NCI-H226 (cell line): ENCODE data around the gene SORCS2.
A peak's percentile ranks its signal among the peaks of the same experiment; 100 is the strongest.

Source experiments
- DNase-seq: peaks from one replicate; pipeline ENCODE4 v3.0.0-alpha.2; 2015

SORCS2 gene

DNA sequence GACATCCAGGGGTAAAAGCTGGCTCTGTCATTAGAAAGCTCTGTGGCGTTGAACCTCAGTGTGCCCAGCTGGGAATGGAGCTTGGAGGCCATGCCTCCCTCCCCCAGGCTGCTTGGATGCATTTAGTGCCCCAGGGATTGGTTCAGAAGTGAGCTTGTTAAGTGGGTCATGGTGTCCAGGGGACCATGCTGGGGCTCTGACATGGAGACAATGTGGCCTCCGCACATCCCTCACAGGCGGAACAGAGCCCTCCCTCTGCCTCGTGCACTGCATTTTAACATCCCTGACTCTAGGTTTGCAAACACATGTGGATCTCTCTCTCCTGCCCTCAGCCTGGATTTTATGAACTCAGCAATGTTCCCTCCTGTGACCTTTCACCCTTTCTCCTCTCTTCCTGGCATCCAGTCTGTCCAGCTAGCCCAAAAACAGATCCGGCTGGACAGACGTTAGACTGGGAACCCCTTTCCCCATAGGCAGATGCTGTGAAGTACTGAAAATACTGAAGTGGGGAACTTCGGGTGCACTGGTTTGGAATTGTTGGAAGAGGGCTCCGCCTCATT, 81.5 kb downstream of the SORCS2 start:
- DNase-seq: no peak

DNA sequence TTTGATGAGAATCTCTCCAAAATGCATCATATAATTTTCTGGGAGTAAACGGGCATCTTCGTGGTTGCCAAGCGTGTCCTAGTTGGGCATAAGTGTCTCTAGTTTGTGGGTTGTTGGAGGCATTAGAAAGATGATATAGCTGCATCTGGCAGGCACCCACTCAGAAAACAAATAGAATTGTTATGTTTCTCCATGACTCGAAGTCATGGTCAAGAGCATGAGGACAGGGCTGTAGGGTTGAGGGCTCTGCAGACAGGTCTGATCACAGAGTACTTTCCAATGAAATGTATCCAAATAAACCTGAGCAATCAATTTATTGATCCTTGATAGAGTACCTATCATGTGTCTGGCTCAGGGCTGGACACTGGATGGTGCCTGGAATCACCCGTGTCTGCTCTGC, 82.7 kb downstream of the SORCS2 start:
- no peak for DNase-seq

DNA sequence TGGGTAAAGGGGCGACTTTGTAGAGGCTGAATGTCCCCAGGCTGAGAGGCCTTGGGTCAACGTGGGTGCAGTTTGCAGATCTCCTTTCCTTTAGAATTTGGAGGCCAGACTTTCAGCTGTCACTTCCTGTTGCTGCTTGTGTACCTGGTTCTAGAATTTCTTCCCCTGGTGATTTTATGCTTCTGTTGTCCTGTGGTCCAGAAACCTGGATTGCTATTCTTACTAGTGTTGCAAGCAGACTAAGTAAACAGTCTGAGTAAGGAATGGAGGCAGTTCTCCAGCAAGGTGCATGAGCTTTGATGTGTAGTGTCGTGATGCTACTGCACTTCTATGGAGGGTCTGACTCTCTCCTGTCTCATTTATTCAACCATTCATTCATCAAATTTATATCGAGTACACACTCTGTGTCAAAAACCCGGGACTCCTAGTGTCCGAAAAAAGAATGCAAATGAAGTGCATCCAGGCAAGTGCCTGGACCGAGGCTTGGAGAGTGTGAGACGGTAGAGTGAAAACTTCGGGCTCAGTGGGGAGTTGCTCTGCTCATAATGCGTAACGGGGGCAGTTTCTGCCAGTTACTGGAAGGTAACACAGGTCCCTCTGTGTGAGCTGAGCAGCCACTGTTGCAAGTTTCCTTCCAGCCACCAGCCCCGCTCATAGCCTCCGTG, 83.3 kb downstream of the SORCS2 start:
- DNase-seq: no peak

DNA sequence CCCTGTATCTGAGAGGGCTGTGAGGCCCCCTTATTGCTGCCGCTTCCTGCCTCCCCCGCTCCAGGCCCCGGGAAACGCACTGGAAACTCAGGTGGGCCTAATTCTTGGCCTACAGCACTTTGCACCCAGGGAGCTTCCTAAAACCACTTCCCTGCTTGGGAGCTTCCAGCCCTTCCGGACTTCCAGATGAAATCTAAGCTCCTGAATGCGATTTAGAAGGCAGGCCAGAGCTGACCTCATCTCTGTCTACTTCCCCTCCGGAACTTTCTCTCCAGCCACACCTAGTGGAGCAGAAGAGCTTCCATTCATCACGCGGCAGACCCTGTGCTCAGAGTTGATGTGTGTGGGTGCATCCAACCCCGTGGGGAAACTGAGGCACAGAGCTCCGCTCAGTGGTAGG, 84.2 kb downstream of the SORCS2 start:
- no peak for DNase-seq

DNA sequence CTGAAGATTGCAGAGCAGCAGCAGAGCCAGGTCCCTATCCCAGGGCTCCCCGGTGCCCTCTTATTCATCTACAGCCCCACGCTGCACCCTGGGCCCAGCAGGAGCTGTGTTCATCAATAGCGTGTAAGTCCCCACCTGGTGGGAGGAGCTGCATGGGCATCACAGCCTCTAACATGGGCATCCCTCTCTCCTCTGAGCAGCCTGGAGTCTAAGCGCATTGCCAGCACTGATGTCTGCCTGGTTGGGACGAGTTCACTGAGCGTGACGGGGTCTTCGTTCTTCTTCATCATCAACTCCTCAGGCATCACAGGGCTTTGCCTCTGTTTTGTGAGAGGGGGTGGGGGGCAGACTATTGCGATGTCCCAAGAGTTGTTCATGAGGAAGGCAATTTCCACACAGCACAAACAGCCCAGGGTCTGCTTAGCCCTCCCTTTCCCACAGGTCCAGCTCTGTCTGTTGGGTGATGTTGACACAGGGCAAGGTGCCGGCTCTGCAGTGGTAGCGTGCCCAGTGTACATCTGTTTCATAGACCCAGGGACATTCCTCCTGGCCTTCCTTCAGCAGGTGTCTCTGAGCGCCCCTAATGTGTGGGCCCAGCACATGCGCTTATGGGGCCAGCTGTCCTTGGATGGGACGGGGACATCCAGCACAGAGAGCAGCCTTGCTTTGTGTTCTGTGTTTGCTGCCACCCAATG, 85.9 kb downstream of the SORCS2 start:
- DNase-seq: no peak

DNA sequence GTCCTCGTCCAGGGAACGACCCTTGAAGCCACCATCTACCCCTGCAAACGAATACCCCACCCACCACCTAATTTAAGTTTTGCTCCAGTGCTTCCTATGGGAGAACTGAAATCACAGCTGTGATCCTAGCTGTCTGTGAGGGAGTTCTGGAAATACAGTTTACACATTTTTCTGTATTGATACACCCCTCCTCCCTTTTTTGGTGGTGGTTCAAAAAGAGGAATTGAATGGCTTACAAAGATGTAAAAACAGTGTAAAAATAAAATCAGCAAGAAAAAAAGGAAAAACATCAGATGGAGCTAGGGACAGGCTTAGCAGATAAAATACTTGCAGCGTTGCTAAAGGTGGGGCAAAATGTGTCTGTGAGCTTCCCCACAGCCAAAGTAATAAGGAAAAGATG, 86.6 kb downstream of the SORCS2 start:
- no peak for DNase-seq

DNA sequence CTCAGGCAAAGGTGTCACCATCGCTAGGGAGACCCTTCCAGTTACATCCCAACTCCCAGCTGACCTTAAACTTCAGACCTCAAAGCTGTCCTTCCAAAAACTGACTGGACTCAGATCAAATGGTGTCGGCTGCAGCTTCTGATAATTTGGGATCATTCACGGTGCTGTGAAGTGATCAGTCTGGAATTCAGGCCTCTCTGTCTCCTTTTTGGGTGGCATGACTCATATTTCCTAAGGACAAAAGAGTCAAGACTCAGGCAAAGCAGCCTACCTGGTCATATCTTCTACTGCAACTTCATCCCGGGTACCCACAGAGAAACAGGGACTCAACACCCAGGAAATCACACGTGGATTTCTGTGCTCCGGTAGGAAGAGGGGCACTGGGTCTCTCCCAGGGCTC, 87.6 kb downstream of the SORCS2 start:
- no peak for DNase-seq

DNA sequence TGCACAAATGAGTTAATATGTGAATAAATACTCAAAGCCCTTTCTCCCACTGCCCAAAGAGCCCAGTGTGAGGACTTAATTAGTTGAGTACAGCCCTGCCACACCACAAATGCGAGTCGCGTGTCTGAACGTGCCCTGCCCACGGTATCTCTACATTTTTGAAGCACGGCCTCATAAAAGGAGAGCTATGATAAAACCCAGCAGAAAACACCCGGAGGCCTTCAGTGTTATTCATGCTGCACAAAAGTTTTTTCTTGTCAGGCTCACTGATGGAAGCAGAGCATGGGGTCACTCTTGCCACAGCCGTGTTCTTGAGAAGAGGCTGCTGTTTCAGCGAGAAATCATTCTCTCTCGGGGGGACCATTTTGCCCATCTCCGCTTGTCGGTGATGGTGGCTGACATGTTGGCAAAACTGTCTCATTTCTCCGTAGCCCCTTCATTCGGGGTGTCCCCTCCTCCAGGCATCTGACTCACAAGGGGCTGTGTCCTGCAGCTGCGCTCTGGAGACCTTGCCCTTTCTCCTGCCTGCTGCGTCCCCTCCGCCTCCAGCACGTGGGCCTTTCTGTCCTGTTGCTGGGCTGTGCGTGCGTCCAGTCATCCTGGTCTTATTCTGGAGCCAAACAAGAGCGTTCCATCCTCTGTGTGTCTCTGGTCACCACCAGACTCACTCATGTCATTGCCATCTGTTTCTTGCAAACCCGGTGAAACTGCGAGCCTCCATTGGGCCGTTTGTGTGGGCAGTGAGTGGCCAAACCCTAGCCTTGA, 88.8 kb downstream of the SORCS2 start:
- DNase-seq: peak; percentile 45

DNA sequence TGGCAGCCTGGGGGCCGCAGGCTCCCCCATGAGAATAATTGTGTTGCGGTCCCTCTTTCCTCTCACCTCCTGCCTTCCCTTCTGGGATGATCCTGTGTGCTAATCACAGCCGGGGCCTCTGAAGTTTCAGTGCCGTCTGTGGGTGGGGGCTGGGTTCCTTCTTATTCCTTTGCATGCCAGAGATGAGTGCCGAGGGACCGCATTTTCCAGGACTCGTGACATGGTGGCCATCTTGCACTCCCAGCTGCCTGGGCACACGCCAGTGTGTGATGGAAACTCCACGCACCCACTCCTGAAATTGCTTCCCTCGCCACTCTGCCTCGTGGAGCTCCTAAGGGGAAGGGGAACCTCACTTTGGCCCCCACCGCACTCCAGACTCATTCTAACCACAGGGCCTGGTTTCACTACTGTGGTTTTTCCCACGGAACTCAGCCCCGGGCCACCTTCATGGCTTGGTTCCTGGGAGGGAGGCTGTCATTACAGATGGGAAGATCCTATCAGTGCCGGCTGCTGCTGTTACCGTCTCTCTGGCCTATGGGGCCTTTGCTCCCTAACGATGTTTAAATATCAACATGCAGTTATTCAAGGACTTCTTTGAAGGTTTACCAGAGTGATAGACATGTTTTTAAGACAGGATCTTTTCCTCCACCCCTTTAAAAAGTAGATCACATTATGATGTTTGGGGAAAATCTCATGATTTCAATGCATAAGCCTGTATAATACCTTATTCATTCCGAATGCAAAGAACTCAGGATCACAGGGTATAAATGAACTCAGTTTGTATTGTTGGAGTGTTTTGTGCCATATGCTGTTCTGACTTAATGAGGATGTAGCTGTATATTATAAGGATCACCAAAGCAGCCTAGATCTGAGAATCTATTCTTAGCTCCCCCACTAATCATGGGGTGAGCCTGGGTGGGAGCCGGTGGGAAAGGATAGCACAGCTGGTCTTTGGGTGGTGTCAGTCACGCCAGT, 89.6 kb downstream of the SORCS2 start:
- DNase-seq: no peak

DNA sequence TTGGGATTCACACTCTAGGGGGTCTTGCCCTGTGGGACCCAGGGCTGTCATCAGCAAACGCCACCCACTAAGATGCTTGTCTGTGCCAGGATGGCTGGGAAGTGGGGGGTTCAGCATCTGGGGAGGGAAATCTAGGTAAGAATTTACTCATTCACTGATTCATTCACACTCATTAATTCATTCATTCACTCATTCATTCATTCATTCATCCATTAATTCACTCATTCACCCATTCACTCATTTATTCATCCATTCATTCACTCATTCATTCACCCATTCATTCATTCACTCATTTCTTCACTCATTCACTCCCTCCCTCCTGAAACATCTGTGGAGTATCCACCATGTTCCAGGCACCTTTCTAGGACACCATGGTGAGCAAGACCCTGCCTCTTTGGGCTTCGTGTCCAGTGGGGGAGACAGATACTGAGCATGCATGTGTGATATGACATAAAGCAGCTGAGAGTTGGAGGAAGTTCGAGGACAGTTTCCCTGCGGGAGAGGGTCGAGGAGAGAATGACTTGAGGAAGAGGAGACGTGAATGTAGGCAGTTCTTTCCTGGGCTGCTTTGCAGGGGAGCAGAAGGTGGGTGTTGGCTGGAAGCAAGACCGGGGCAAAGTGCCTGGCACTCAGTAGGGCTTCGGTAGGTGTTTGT, 90.6 kb downstream of the SORCS2 start:
- DNase-seq: no peak

DNA sequence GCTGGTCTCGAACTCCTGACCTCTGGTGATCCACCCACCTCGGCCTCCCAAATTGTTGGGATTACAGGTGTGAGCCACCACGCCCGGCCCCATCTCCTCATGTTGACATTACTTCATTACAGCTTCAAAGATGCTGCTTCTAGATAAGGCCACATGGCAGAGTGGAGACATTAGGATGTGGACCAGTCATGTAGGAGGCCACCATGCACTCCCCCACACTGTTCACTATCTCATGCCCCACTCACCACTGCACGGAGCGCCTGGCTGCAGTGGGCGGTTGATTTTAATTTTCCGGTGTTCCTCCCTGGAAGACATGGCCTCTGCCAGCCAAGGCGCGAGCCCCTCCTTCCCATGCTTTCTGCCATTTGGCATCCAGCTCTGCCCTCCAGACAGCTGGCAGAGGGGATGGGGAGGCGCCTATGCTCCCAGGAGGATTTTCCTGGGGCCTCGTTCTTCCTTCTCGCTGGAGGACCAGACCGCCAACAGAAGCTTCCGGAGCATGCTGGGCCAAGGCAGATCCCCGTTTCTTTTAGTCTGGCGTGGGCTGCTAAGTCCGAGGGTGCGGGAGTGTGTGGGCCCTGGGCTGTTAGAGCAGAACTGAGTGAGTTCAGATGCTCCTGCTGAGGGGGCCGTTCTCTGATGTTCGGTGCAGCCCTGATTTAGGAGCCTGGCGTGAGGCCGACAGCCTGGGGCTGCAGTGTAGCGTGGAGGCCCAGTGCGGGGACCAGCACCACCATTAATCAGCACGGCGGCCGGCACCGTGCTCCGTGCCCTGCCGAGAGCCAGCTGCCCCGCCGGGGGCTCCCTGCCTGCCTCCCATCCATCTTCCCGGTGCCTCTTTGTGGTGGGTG, 93.1 kb downstream of the SORCS2 start:
- DNase-seq: no peak

DNA sequence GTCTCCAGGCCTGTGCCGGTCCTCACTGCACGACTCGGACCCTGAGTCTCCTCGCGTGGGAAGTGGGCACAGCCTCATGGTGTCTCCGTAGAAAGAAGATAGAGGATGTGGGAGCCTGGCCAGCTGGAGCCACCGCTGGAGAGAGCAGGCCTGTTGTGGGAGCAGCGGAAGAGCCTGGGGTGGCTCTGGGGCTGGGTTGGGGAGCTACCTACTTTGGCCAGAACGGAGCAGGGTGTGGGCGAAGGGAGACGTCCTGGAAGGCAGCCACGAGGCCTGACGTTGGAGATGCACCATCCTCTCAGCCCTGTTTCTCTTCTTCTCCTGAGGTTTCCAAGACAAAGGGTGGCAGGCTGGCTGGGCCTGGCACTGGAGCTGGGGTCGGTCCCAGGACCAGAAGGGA, 93.8 kb downstream of the SORCS2 start:
- DNase-seq: no peak

DNA sequence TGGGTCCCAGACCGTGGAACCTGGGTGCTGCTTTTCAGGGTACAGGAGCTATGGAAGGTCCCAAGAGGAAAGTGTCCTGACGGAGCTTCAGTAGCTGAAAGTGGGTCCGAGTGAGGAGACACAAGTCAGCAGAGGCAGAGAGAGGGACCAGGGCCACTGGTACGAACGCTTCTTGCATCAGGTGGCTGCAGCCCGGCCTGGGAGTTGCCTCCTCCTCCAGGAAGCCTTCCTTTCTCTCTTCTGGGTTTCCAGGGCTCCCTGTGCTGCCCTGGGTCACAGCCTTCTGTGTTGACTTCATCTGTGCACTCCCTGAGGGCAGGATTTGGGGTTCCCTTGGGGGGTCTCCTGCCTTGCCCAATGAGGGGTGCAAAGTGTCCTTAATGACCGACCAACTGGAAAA, 94.5 kb downstream of the SORCS2 start:
- no peak for DNase-seq

DNA sequence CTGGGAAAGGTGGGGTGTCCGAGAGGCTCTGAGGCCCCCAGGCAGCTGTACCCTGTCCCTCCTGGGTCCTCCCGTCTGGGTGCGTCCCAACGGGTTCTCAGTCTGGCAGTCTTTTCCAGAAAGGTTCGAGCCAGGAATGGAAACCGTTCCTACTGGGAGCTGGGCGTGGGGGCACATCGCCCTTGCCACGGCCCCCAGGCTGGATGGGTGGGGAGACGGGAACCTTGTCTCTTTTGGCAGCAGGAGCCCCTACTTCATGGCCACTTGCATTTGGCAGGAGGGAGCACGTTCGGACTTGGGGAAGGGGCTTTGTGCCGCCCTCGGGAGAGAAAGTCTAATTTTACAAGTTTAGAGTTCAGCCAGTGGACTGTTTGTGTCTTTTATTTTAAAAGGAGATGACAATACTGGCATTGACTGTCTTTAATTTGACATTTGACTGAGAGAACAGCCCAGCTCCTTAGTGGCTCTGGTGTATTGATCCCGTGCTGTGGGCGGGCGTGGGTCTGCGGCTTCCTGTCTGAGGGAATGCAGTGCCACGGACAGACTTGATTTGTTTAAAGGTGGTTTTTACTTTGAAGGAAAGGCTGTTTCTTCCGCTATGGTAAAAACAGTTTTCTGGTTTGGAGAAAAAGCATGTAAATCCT, 95.1 kb downstream of the SORCS2 start:
- no peak for DNase-seq

DNA sequence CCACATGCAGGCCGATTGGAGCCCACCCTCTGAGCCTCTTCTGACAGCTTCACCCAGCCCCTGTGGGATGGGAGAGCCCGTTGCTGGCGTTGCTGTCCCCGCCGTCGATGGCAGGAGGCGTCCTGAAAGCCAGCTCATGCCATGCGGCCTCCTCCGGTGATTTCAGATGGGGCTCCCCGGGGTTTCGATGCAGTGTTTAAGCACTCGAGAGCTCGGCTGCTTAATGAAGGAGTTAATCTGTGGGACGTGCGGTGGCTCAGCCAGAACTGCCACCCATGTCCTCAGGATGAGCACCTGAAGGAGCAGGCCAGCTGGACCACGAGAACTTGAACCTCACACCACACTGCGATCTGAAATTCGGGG, 95.6 kb downstream of the SORCS2 start:
- DNase-seq: no peak

DNA sequence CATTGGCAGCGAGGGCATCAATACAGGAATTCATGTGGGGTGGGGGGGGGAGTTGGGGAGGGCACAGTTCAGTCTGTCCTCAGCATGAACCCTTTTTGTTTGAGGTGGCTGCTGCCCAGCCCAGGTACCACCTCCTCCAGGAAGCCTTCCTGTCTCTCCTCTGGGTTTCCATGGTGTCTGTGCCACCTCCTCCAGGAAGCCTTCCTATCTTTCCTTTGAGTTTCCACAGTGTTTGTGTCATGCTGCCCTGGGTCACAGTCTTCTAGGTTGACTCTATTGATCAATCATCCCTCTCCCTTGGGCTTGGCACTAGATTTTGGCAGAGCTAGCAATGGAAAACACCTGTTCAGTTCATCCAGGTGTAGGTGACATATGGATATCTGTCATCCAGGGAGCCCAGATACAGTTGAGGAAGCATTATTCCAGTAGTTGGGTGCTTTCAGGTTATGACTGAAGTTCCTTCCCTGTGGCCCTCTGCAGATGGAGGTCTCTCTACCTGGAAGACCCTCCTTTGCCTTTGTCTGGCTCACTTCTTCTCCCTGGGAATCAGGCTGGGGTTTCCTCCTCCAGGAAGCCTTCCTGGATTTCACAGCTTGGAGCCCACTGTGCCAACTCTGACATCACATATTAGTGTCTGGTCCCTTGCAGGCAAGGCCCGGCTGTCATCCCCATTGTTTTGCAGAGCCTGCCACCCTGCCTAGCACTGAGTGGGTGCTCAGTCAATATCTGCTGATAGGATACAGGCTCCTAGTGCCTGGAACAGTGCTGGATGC, 96.6 kb downstream of the SORCS2 start:
- DNase-seq: no peak

DNA sequence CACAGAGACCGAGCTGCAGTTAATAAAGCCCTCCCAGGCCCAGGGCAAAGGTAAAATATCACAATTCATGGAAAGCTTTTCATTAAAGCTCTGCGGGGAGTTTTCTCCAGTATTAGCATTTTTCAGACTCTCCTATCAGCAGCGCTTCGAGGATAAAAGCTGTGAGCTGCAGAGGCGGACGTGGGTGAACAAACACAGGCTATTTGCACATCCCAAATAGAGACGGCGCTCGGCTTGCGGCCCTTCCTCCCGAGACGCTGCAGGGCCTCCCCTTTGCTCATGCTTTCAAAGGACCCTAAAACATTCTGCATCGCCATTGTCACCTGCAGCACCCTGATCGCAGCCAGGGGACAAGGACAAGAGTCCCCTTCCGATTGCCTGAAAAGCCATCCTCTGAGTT, 97.3 kb downstream of the SORCS2 start:
- no peak for DNase-seq

DNA sequence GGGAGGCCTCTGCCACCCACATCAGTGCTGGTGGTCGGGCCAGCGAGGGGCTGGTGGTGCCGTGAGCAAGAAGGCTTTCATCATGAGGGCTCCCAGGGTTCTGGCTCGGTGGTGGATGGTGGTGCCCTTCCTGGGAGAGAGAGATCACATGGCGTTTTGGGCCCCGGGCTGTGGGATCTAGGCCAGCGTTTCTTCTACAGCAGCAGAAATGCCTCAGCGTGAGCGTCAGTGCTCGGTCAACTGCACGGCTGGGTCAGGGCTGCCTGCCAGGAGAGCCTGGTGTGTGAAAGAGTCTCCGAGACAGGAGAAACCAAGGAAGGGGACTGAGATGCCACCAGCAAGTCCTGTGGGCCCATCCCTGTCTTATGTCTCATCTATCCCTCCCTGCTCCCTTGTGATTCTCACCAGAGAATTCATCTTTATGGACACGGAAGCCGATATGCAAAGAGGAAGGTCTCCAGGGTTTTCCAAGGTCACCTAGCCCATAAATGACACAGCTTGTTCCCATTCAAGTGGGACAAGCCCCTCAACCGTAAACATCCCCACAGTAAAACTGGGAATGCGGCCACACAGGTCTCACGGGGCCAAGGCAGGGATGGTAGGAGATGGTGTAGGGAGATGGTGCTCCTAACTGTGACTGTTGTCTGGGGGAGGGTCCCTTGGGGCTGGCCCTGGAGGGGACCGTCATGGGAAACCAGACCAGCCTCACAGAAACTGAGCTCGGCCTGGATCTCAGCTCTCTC, 99.2 kb downstream of the SORCS2 start:
- no peak for DNase-seq

DNA sequence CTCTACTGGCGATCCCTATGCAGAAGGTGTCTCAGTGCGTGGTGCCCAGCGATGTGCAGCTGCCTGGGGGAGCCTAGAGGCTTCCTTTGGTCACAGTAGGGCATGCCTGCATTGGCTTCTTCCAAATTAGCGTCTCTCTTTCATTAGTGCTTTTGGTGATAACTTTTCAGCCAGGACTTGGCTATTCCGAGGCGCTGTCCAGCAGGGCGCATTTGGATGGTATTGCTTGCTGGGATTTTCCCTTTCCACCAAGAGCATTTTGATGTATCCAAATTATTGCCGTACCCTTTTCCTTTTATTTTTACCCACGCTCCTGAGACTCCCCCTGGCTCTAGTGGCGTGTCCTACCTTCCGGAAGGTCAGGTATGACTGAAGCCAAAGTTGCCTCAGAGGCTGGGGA, 101.4 kb downstream of the SORCS2 start:
- DNase-seq: no peak
